CD4-positive, alpha-beta T cell treated with Interleukin-6 for 4 hours (primary cell): ENCODE measurements around the gene KAT6B.

Experiments used
- DNase-seq: peaks from one replicate; pipeline ENCODE4 v3.0.0-alpha.2; 2020; ENCODE audit warnings: mixed read lengths

Gene KAT6B

GRCh38 chr10:75074711-75075445, 248.5 kb downstream of the KAT6B start:
- no peak for DNase-seq

DNA sequence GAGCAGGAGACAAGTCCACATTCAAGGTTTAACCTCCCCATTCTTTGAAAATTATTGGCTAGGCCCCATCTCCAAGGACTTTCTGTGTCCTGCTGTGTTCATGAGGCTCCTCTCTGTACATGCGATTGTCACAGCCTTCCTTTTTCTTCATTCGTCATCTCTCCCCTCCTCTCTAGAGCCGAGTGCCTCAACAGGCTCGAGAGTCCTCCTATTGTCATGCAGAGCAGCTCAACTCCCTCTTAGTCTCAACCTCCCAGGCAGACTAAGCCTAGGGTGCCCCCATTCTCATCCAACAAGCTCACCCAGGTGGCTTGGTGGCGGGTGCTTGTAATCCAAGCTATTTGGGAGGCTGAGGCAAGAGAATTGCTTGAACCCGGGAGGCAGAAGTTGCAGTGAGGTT, 249.9 kb downstream of the KAT6B start:
- DNase-seq = no peak

DNA sequence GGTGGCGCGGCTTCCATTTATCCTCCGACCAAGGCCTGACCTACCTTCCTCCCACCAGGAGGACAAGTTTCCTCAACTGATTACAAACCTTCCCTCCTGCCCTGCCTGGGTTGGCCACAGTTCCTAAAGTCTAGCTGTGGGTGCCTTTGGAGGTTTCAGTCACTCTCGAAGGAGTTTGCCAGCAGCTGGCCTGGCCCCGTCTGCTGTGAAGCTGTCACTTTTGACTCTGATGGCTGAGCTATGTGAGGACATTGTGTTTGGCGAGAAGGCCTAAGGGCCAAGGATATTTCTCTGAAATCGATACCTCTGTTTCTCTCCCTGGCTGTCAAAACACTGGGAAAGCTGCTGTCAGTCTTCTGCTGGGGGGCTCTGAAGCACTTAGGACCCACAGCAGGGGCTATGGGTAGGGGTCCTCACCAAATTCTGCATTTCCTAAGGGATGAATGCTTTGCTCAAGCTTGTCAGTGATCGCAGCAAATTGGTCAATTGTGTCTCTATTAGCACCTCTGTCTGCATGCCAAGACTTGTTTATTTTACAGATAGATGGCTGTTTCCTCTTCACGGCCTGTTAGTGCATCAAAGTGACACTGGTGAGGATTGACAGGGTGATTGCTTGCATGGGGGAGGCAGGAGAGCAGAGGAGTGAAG, 253.2 kb downstream of the KAT6B start:
- DNase-seq = no peak

DNA sequence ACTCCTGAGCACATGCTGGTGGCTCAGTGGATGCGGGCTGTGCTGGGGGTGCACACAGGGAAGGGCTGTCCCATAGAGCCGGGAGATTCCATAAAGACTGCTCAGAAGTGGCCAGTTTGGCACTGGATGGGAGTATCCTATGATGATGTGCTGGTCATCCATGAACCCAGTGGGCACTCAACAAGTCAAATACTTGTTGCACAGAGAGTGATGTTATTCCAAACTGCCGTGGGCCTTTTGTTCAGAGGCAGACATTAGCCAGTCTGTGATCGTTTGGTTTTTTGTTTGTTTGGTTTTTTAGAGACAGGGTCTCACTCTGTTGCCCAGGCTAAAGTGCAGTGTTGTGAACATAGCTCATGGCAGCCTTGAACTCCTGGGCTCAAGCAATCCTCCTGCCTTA, 254.2 kb downstream of the KAT6B start:
- DNase-seq = no peak

DNA sequence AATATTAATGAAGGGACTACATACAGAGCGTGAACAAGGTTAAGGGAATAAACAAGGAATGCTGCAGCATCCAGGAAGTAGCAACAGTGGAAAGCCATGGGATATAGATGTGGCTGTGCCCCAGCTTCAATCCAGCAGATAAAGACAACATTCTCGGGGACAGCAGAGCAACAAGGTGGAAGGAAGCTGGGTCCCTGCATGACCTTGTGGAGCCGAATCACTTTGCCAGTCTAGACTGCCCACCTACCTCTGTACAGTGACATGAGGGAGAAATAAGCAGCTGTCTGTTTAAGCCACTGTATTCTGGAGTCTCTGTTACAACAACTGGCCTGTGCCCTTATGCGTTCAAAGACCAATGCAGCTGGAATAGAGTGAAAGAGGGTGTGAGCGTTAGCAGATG, 255.0 kb downstream of the KAT6B start:
- no peak for DNase-seq
